ENCODE measurements around the gene NIPAL1. TPM values are rescaled to one million over a fixed set of nuclear protein-coding genes. Genes with fewer than 3 reads are reported as not detected.

Gene NIPAL1
- total RNA-seq, 4 donors from 2014 or later: 30.2 to 37.5 (median 33.9) TPM

DNA sequence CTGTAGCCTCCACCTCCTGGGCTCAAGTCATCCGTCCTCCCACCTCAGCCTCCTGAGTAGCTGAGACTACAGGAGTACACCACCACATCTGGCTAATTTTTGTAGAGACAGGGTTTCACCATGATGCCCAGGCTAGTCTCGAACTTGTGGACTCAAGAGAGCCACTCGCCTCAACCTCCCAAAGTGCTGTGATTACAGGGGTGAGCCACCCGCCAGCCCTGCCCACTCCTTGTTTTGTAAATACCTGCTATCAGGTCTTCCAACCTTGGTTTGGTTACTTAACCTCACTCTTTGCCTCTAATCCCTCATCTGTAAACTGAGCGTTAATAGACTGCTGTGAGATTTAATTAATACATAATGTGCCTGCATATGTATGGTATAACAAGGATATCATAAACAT, 894 bp upstream of the NIPAL1 start:
- WGBS, 2 donors: 82 to 85% methylated on average over 4 to 5 of the region's 5 CpGs
- DNase-seq: no peak
- Histone ChIP-seq H3K36me3 (peaks cover 0 to 2% (median 0%) of the 10 kb centered on the region in 3 donors), H3K27ac (peak overlapping the region; percentile 90 to 93 (median 92)), H3K4me1 (peaks cover 0 to 58% (median 0%) of the 10 kb centered on the region in 3 donors), H3K4me3 (peak overlapping the region; percentile 47 to 83 (median 70)), H3K27me3 (peaks cover 0 to 13% (median 0%) of the 10 kb centered on the region in 4 donors), H3K9me3 (no peaks in the 10 kb centered on the region)
- intact Hi-C loops (cut with DNase I): no loop called here
- TF ChIP-seq, protein P1, sequence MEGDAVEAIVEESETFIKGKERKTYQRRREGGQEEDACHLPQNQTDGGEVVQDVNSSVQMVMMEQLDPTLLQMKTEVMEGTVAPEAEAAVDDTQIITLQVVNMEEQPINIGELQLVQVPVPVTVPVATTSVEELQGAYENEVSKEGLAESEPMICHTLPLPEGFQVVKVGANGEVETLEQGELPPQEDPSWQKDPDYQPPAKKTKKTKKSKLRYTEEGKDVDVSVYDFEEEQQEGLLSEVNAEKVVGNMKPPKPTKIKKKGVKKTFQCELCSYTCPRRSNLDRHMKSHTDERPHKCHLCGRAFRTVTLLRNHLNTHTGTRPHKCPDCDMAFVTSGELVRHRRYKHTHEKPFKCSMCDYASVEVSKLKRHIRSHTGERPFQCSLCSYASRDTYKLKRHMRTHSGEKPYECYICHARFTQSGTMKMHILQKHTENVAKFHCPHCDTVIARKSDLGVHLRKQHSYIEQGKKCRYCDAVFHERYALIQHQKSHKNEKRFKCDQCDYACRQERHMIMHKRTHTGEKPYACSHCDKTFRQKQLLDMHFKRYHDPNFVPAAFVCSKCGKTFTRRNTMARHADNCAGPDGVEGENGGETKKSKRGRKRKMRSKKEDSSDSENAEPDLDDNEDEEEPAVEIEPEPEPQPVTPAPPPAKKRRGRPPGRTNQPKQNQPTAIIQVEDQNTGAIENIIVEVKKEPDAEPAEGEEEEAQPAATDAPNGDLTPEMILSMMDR (IDR thresholded peaks at IDR 0.05): no peak
- no peak for TF ChIP-seq POLR2A (IDR thresholded peaks at IDR 0.05)

DNA sequence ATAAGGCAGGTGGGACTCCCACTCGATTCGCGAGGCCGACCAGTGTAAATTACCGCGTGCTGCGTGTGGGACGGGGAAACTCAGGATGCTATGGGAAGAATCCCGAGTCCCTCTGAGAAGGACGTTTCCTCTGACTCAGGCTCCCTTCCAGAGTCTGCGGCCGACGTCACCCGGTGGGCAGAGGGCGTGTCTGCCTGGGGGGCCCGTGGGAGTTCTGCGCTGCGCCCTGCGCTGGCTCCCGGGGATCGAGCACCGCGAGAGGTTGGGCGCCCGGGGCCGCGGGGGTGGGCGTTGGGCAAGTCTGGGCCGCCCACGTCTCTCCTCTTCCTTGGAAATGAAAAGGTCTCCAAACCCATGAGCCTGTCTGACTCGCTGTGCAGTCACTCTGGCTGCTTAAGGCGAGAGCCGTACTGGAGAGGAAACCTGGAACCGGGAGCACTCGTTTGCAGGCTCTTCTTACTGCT, 568 bp downstream of the NIPAL1 start:
- no peaks in the 10 kb centered on the region for H3K36me3 ChIP-seq
- peak overlapping the region; percentile 90 to 93 (median 92) for H3K27ac ChIP-seq
- peaks cover 0 to 13% (median 0%) of the 10 kb centered on the region in 4 donors for H3K27me3 ChIP-seq
- 0% methylated on average over 3 of the region's 35 CpGs; no CpG with 5 or more reads in 1 of the 2 donors for WGBS, 2 donors
- no peak for TF ChIP-seq POLR2A (IDR thresholded peaks at IDR 0.05)
- TF ChIP-seq, protein P1 (IDR thresholded peaks at IDR 0.05): no peak
- H3K4me1 ChIP-seq: peaks cover 0 to 58% (median 0%) of the 10 kb centered on the region in 3 donors
- intact Hi-C loops (cut with DNase I): no loop called here
- peak overlapping the region; percentile 47 to 83 (median 70) for H3K4me3 ChIP-seq
- no peaks in the 10 kb centered on the region for H3K9me3 ChIP-seq
- no peak for DNase-seq

DNA sequence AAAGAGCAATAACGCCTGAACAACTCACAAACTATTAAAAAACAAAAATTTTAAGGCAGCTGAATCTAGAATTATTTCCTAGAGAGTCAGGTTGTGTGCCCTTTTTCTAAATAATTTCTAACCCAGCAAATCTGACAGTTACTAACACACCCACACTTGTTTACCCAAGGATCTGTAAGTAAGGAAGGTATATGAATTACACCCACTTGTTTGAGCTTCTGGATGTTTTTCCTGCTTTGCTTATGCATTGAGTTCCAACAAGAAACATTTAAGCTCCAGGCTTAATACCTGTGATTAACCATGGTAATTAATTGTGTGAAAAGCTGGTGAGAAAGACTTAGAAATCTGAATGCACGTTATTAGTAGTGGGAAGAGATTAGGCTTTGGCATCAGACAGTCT, 1.5 kb downstream of the NIPAL1 start:
- H3K4me1 ChIP-seq: peaks cover 0 to 53% (median 0%) of the 10 kb centered on the region in 3 donors
- H3K4me3 ChIP-seq: peak overlapping the region; percentile 47 to 83 (median 70)
- no peaks in the 10 kb centered on the region for H3K9me3 ChIP-seq
- H3K27me3 ChIP-seq: peaks cover 0 to 13% (median 0%) of the 10 kb centered on the region in 4 donors
- 35 to 49% methylated on average over 2 of the region's 2 CpGs for WGBS, 2 donors
- H3K36me3 ChIP-seq: no peaks in the 10 kb centered on the region
- H3K27ac ChIP-seq: peak overlapping the region in 3 of 4 donors; percentile 90 to 93 (median 92)
- no peak for DNase-seq
- TF ChIP-seq, protein P1 (IDR thresholded peaks at IDR 0.05): no peak
- TF ChIP-seq POLR2A (IDR thresholded peaks at IDR 0.05): no peak
- intact Hi-C loops (cut with DNase I): no loop called here

DNA sequence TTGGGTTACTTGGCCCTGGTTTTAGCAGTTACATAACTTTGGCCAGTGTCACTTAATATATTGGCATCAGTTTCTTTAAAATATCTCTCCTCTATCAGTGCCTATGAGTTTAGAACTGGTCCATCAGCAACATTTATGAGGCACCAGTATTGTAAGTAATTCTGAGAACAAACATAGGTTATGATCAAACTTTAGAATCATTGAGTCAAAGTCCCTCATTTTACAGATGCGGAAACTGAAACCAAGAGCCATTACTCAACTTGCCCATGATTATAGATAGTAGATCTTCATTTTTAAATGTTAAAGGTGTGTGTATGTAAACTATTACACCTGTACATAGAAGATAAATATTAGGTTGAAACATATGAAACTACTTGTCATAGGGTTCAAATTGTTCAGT, 4.5 kb downstream of the NIPAL1 start:
- Histone ChIP-seq H3K27me3 (peaks cover 0 to 13% (median 0%) of the 10 kb centered on the region in 4 donors), H3K27ac (no peak overlapping the region), H3K9me3 (no peaks in the 10 kb centered on the region), H3K36me3 (peaks cover 0 to 19% (median 0%) of the 10 kb centered on the region in 3 donors), H3K4me3 (no peak overlapping the region), H3K4me1 (peaks cover 0 to 36% (median 0%) of the 10 kb centered on the region in 3 donors)
- TF ChIP-seq, protein P1 (IDR thresholded peaks at IDR 0.05): no peak
- no peak for TF ChIP-seq POLR2A (IDR thresholded peaks at IDR 0.05)
- intact Hi-C loops (cut with DNase I): no loop called here
- 48 to 69% methylated on average over 1 of the region's 1 CpG for WGBS, 2 donors
- DNase-seq: no peak

DNA sequence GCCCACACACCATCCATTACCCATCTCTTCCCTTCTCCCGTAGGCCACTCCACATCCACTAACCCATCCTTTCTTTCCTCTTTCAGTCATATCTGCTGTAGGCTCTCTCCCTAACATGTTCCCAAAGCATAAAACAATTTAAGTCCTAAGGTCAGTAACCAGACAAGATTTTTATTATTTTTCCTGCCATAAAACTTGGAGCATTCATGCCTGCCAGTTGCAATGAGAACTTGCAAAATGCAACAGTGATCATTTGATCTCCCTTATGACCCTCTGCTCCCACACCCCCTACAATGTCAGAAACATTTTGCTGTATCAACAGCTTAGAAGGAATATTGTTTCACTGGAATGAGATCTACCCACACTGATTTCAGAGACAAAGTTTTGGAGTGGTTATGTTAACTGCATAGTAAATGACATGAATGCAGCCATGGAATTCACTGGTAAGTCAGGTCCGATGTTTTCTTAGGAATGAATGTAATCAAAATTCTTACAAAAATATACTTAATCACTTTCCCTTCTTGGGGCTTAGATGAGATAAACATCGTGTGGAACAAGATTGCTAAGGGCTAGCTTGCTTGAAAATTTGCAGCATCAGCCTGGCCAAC, 5.7 kb downstream of the NIPAL1 start:
- H3K27ac ChIP-seq: no peak overlapping the region
- peaks cover 0 to 24% (median 0%) of the 10 kb centered on the region in 3 donors for H3K4me1 ChIP-seq
- no peaks in the 10 kb centered on the region for H3K9me3 ChIP-seq
- TF ChIP-seq, protein P1 (IDR thresholded peaks at IDR 0.05): no peak
- no peak for TF ChIP-seq POLR2A (IDR thresholded peaks at IDR 0.05)
- H3K36me3 ChIP-seq: peaks cover 0 to 31% (median 0%) of the 10 kb centered on the region in 3 donors
- H3K27me3 ChIP-seq: peaks cover 0 to 5% (median 0%) of the 10 kb centered on the region in 4 donors
- no peak overlapping the region for H3K4me3 ChIP-seq
- intact Hi-C loops (cut with DNase I): no loop called here
- 57 to 70% methylated on average over 3 of the region's 3 CpGs for WGBS, 2 donors
- no peak for DNase-seq

Measured in esophagus squamous epithelium (tissue), 5 donors.